ENCODE measurements around the gene FANCE.

DNA sequence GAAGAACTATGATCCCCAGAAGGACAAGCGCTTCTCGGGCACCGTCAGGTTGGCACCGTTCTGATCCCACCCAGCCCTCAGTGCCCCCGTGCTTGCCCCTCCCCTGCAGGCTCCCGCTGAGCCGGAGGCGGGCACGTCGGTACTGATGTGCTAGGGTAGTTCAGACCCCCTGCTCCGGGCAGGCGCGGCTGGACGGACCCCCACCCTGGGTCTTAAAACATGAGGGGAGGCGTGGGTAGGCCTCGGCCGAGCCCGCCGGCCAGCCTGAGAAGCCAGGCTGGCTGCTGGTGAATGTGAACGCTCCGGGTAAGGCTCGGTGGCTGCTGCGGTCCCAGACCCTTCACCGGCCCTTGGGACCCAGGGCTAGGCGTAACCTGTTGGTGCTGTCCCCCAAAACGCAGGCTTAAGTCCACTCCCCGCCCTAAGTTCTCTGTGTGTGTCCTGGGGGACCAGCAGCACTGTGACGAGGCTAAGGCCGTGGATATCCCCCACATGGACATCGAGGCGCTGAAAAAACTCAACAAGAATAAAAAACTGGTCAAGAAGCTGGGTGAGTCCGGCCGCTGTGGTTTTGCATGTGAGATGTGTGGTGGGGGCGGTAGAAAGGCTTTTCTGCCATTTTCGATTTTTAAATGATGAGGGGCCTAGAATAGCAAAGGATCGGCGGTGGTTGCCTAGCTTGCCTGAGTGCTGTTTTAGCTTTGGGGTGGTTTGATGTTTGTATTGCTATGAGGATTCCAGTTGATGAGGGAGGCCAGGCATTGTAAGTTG, 17.0 kb downstream of the FANCE start:
- TF ChIP-seq, protein P1, sequence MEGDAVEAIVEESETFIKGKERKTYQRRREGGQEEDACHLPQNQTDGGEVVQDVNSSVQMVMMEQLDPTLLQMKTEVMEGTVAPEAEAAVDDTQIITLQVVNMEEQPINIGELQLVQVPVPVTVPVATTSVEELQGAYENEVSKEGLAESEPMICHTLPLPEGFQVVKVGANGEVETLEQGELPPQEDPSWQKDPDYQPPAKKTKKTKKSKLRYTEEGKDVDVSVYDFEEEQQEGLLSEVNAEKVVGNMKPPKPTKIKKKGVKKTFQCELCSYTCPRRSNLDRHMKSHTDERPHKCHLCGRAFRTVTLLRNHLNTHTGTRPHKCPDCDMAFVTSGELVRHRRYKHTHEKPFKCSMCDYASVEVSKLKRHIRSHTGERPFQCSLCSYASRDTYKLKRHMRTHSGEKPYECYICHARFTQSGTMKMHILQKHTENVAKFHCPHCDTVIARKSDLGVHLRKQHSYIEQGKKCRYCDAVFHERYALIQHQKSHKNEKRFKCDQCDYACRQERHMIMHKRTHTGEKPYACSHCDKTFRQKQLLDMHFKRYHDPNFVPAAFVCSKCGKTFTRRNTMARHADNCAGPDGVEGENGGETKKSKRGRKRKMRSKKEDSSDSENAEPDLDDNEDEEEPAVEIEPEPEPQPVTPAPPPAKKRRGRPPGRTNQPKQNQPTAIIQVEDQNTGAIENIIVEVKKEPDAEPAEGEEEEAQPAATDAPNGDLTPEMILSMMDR (IDR thresholded peaks at IDR 0.05), result no peak
- TF ChIP-seq ZFX (IDR thresholded peaks at IDR 0.05; ENCODE audit: borderline replicate concordance), result no peak

Measured in 22Rv1 (cell line).